ENCODE data around the gene GABBR2. TPM values are rescaled to one million over a fixed set of nuclear protein-coding genes. Genes with fewer than 3 reads are reported as not detected.

The GABBR2 gene
- total and polyA plus RNA-seq, 9 of the 15 experiments (the other 6 are each of a cell fraction or from before 2014, with no cell fraction given) = 0.15 to 1.9 (median 0.32) TPM

DNA sequence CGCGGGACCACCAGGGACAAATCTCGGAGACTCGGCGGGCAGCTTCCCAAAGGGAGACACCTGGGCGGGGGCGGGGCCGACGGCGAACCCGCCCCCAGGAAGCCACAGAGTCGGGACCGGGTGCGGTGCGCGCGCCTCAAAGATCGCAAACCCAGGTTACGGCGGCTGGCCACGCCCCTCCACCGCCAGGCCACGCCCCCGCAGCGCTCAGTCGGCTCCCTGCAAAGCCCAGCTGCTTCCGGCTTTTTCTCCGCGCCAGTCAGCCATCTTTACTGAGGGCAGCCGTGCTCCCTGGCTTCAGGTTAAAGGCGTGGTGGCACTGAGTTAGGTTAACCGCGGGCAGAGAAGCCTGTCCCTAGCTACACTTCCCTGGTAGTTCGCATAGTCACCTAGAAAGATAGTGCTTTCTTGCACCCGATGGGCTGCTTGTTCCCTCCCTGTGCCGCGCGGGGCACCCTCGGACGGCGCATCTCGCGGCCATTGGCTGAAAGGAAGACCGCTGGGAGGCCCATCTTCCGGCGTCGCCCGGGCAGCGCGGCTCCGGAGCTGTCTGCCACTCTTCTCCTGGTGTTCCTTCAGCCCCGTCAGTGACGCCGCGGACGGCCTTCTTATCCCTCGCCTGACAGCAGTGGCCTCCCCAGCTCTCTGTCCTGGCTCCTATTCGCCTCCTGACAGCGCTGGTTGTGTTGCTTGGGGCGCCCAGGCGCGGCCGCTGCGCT lies 453.0 kb downstream of the GABBR2 start, which contains the start of gene TBC1D2 (continued):
- TF ChIP-seq ZNF124 (CRISPR knock-in tag; IDR thresholded peaks at IDR 0.05) = no peak
- TF ChIP-seq, protein P1, sequence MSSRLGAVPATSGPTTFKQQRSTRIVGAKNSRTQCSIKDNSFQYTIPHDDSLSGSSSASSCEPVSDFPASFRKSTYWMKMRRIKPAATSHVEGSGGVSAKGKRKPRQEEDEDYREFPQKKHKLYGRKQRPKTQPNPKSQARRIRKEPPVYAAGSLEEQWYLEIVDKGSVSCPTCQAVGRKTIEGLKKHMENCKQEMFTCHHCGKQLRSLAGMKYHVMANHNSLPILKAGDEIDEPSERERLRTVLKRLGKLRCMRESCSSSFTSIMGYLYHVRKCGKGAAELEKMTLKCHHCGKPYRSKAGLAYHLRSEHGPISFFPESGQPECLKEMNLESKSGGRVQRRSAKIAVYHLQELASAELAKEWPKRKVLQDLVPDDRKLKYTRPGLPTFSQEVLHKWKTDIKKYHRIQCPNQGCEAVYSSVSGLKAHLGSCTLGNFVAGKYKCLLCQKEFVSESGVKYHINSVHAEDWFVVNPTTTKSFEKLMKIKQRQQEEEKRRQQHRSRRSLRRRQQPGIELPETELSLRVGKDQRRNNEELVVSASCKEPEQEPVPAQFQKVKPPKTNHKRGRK (tag; IDR thresholded peaks at IDR 0.05) = no peak
- no peak for TF ChIP-seq OTX1 (CRISPR knock-in tag; IDR thresholded peaks at IDR 0.05)
- no peak for TF ChIP-seq FOXJ2 (tag; IDR thresholded peaks at IDR 0.05)
- peak; percentile 58 for TF ChIP-seq TAF1 (IDR thresholded peaks at IDR 0.05; ENCODE audit: control insufficient read depth, extremely low read depth, insufficient read depth, low read length, severe bottlenecking)
- TF ChIP-seq SRSF7 (optimal IDR thresholded peaks at IDR 0.05; ENCODE audit: low read depth, low read length) = no peak
- no peak for TF ChIP-seq YBX1 (IDR thresholded peaks at IDR 0.05)
- TF ChIP-seq PHTF2 (CRISPR knock-in tag; IDR thresholded peaks at IDR 0.05) = 0 out of 2 replicates have a peak, but pooled peaks have one; percentile 11
- TF ChIP-seq, protein P2, sequence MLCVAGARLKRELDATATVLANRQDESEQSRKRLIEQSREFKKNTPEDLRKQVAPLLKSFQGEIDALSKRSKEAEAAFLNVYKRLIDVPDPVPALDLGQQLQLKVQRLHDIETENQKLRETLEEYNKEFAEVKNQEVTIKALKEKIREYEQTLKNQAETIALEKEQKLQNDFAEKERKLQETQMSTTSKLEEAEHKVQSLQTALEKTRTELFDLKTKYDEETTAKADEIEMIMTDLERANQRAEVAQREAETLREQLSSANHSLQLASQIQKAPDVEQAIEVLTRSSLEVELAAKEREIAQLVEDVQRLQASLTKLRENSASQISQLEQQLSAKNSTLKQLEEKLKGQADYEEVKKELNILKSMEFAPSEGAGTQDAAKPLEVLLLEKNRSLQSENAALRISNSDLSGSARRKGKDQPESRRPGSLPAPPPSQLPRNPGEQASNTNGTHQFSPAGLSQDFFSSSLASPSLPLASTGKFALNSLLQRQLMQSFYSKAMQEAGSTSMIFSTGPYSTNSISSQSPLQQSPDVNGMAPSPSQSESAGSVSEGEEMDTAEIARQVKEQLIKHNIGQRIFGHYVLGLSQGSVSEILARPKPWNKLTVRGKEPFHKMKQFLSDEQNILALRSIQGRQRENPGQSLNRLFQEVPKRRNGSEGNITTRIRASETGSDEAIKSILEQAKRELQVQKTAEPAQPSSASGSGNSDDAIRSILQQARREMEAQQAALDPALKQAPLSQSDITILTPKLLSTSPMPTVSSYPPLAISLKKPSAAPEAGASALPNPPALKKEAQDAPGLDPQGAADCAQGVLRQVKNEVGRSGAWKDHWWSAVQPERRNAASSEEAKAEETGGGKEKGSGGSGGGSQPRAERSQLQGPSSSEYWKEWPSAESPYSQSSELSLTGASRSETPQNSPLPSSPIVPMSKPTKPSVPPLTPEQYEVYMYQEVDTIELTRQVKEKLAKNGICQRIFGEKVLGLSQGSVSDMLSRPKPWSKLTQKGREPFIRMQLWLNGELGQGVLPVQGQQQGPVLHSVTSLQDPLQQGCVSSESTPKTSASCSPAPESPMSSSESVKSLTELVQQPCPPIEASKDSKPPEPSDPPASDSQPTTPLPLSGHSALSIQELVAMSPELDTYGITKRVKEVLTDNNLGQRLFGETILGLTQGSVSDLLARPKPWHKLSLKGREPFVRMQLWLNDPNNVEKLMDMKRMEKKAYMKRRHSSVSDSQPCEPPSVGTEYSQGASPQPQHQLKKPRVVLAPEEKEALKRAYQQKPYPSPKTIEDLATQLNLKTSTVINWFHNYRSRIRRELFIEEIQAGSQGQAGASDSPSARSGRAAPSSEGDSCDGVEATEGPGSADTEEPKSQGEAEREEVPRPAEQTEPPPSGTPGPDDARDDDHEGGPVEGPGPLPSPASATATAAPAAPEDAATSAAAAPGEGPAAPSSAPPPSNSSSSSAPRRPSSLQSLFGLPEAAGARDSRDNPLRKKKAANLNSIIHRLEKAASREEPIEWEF (CRISPR knock-in tag; IDR thresholded peaks at IDR 0.05) = no peak
- TF ChIP-seq SNRNP70 (optimal IDR thresholded peaks at IDR 0.05; ENCODE audit: low read depth, low read length) = no peak
- TF ChIP-seq, protein P3, sequence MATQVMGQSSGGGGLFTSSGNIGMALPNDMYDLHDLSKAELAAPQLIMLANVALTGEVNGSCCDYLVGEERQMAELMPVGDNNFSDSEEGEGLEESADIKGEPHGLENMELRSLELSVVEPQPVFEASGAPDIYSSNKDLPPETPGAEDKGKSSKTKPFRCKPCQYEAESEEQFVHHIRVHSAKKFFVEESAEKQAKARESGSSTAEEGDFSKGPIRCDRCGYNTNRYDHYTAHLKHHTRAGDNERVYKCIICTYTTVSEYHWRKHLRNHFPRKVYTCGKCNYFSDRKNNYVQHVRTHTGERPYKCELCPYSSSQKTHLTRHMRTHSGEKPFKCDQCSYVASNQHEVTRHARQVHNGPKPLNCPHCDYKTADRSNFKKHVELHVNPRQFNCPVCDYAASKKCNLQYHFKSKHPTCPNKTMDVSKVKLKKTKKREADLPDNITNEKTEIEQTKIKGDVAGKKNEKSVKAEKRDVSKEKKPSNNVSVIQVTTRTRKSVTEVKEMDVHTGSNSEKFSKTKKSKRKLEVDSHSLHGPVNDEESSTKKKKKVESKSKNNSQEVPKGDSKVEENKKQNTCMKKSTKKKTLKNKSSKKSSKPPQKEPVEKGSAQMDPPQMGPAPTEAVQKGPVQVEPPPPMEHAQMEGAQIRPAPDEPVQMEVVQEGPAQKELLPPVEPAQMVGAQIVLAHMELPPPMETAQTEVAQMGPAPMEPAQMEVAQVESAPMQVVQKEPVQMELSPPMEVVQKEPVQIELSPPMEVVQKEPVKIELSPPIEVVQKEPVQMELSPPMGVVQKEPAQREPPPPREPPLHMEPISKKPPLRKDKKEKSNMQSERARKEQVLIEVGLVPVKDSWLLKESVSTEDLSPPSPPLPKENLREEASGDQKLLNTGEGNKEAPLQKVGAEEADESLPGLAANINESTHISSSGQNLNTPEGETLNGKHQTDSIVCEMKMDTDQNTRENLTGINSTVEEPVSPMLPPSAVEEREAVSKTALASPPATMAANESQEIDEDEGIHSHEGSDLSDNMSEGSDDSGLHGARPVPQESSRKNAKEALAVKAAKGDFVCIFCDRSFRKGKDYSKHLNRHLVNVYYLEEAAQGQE (IDR thresholded peaks at IDR 0.05; ENCODE audit: borderline replicate concordance) = 0 out of 2 replicates have a peak, but pooled peaks have one; percentile 3
- TF ChIP-seq, protein P3 (CRISPR knock-in tag; IDR thresholded peaks at IDR 0.05; ENCODE audit: low read depth) = peak; percentile 51; the same call in 1 of the 2 replicates
- TF ChIP-seq TBP (optimal IDR thresholded peaks at IDR 0.05; ENCODE audit: low read depth, low read length) = peak; percentile 42

Data from K562 (cell line).